GM19395 (cell line): ENCODE measurements around the gene METTL27.
"Not testable (repeated sequence)": the region's sequence is repeated elsewhere in the genome, so short reads cannot be mapped to it uniquely, and the experiment has no call there.

Experiments
- ATAC-seq: cut with Tn5 transposase; IDR thresholded peaks from one replicate; pipeline ENCODE4 v1.9.1; 2021; ENCODE audit warnings: mild to moderate bottlenecking, moderate library complexity; ENCODE audit not compliant: unreplicated experiment

METTL27 gene

GRCh38 chr7:73869011-73869798 lies 26.9 kb upstream of the METTL27 start:
- no peak for ATAC-seq

GRCh38 chr7:73866446-73866767 lies 24.1 kb upstream of the METTL27 start:
- ATAC-seq = no peak

- no peak for ATAC-seq
Measured at GRCh38 chr7:73865738-73866445, 23.6 kb upstream of the METTL27 start.

GRCh38 chr7:73864981-73865711 lies 22.8 kb upstream of the METTL27 start:
- ATAC-seq = no peak

GRCh38 chr7:73861305-73861704 lies 19.0 kb upstream of the METTL27 start:
- no peak for ATAC-seq

- no peak for ATAC-seq
Measured at GRCh38 chr7:73860859-73861258, 18.5 kb upstream of the METTL27 start, which contains the start of gene TMEM270. TSS of gene TMEM270 (plus strand) at chr7:73861159. CDS start at chr7:73861195, 36 bp downstream.

GRCh38 chr7:73858807-73859206 lies 16.5 kb upstream of the METTL27 start:
- no peak for ATAC-seq

GRCh38 chr7:73856941-73857340 lies 14.6 kb upstream of the METTL27 start:
- ATAC-seq = no peak

GRCh38 chr7:73852500-73852899 lies 10.2 kb upstream of the METTL27 start:
- ATAC-seq = no peak

- ATAC-seq = no peak
Measured at GRCh38 chr7:73851410-73852338, 9.4 kb upstream of the METTL27 start.

GRCh38 chr7:73850781-73851207 lies 8.5 kb upstream of the METTL27 start:
- ATAC-seq = no peak

- no peak for ATAC-seq
Measured at GRCh38 chr7:73847941-73848723, 5.8 kb upstream of the METTL27 start.

GRCh38 chr7:73845701-73846195 lies 3.4 kb upstream of the METTL27 start:
- not testable (repeated sequence) for ATAC-seq

- no peak for ATAC-seq
Measured at GRCh38 chr7:73844848-73845460, 2.6 kb upstream of the METTL27 start.

- no peak for ATAC-seq
Measured at GRCh38 chr7:73844131-73844547, 1.8 kb upstream of the METTL27 start.

- ATAC-seq = no peak
Measured at GRCh38 chr7:73841689-73842066, 638 bp downstream of the METTL27 start.

GRCh38 chr7:73840715-73841379 lies 1.5 kb downstream of the METTL27 start:
- no peak for ATAC-seq
